Vagina (tissue), 2 donors: ENCODE results near the gene C12orf42. TPM values are rescaled to one million over a fixed set of nuclear protein-coding genes. Genes with fewer than 3 reads are reported as not detected.

Source experiments
- DNase-seq, 2 donors: peaks; one replicate each; pipeline ENCODE4 v3.0.0-alpha.2; 2017; ENCODE audit errors: extremely low spot score in 2 of 2
- H3K27ac ChIP-seq: fragments of 200-600 bp; sonication (generic); one replicate; pipeline ENCODE4 v1.5.1; 2019
- H3K27me3 ChIP-seq: fragments of 200-600 bp; sonication (generic); one replicate; pipeline ENCODE4 v1.5.1; 2019
- H3K36me3 ChIP-seq, 2 donors: fragments of 200-600 bp; sonication (generic); one replicate each; pipeline ENCODE4 v1.5.1; 2017 to 2019
- H3K4me1 ChIP-seq: fragments of 200-600 bp; sonication (generic); one replicate; pipeline ENCODE4 v1.5.1; 2019
- H3K4me3 ChIP-seq, 2 donors: fragments of 200-600 bp; sonication (generic); 1 replicate in 1 of 2; 2 replicates in 1 of 2; pipeline ENCODE4 v1.5.1; 2016 to 2019
- H3K9me3 ChIP-seq: fragments of 200-600 bp; sonication (generic); one replicate; pipeline ENCODE4 v1.5.1; 2019
- CTCF ChIP-seq, 3 experiments: fragments of 450-650 bp in 2 of 3; fragments of 200-600 bp in 1 of 3; sonication (generic) in 1 of 3; IDR thresholded peaks; one replicate each; pipeline ENCODE4 v1.5.1; 2017 to 2019; ENCODE audit warnings: antibody characterized with exemption in 3 of 3, mild to moderate bottlenecking in 2 of 3, moderate library complexity in 2 of 3
- POLR2A ChIP-seq, 2 donors: fragments of 450-650 bp; IDR thresholded peaks; one replicate each; pipeline ENCODE4 v1.6.1; 2017; ENCODE audit warnings: antibody characterized with exemption in 2 of 2, mild to moderate bottlenecking in 2 of 2, moderate library complexity in 2 of 2
- POLR2AphosphoS5 ChIP-seq, 2 donors: sonication (generic); formaldehyde crosslinking; IDR thresholded peaks; one replicate each; pipeline ENCODE4 v1.9.0; 2017; ENCODE audit warnings: antibody characterized with exemption in 2 of 2, mild to moderate bottlenecking in 2 of 2, low read depth in 1 of 2; ENCODE audit not compliant: insufficient read depth in 1 of 2
- intact Hi-C: fragments of 100-400 bp; cut with DNase I; formaldehyde crosslinking; loops from one replicate; pipeline ENCODE4 v1.15.1; 2023
- total RNA-seq: library from RNA; depleted of rRNA; stranded (reverse); fragments of >200 nt; gene quantifications from one replicate; pipeline ENCODE4 v1.2.3, GENCODE V29; 2016

The C12orf42 gene
- total RNA-seq, 1 donor from 2014 or later: not detected

- Histone ChIP-seq H3K27ac (no peak overlapping the region), H3K4me1 (no peaks in the 10 kb centered on the region), H3K36me3 (no peaks in the 10 kb centered on the region), H3K27me3 (no peaks in the 10 kb centered on the region), H3K4me3 (no peak overlapping the region), H3K9me3 (no peaks in the 10 kb centered on the region)
- no peak for DNase-seq
- intact Hi-C loops: no loop called here
- no peak for TF ChIP-seq CTCF (IDR thresholded peaks at IDR 0.05)
- no peak for TF ChIP-seq POLR2AphosphoS5 (IDR thresholded peaks at IDR 0.05; ENCODE audit: insufficient read depth in 1 of 2, low read depth in 1 of 2)
- no peak for TF ChIP-seq POLR2A (IDR thresholded peaks at IDR 0.05)
Measured at GRCh38 chr12:103530307-103531066, 34.7 kb upstream of the C12orf42 start.

- DNase-seq: no peak
- Histone ChIP-seq H3K36me3 (no peaks in the 10 kb centered on the region), H3K4me3 (no peak overlapping the region), H3K27me3 (no peaks in the 10 kb centered on the region), H3K27ac (no peak overlapping the region), H3K9me3 (no peaks in the 10 kb centered on the region), H3K4me1 (no peaks in the 10 kb centered on the region)
- no peak for TF ChIP-seq POLR2A (IDR thresholded peaks at IDR 0.05)
- TF ChIP-seq POLR2AphosphoS5 (IDR thresholded peaks at IDR 0.05; ENCODE audit: insufficient read depth in 1 of 2, low read depth in 1 of 2): no peak
- TF ChIP-seq CTCF (IDR thresholded peaks at IDR 0.05): no peak
- intact Hi-C loops: no loop called here
Measured at GRCh38 chr12:103529306-103529705, 33.5 kb upstream of the C12orf42 start.

GRCh38 chr12:103524238-103524875 is 28.6 kb upstream of the C12orf42 start:
- Histone ChIP-seq H3K27ac (no peak overlapping the region), H3K36me3 (no peaks in the 10 kb centered on the region), H3K4me1 (no peaks in the 10 kb centered on the region), H3K4me3 (no peak overlapping the region), H3K27me3 (no peaks in the 10 kb centered on the region), H3K9me3 (no peaks in the 10 kb centered on the region)
- no peak for TF ChIP-seq POLR2A (IDR thresholded peaks at IDR 0.05)
- TF ChIP-seq POLR2AphosphoS5 (IDR thresholded peaks at IDR 0.05; ENCODE audit: insufficient read depth in 1 of 2, low read depth in 1 of 2): no peak
- TF ChIP-seq CTCF (IDR thresholded peaks at IDR 0.05): no peak
- no peak for DNase-seq
- intact Hi-C loops: no loop called here

GRCh38 chr12:103523771-103524170 is 28.0 kb upstream of the C12orf42 start:
- TF ChIP-seq CTCF (IDR thresholded peaks at IDR 0.05) (no peak), POLR2AphosphoS5 (IDR thresholded peaks at IDR 0.05; ENCODE audit: insufficient read depth in 1 of 2, low read depth in 1 of 2) (no peak), POLR2A (IDR thresholded peaks at IDR 0.05) (no peak)
- DNase-seq: no peak
- Histone ChIP-seq H3K4me3 (no peak overlapping the region), H3K27me3 (no peaks in the 10 kb centered on the region), H3K9me3 (no peaks in the 10 kb centered on the region), H3K27ac (no peak overlapping the region), H3K36me3 (no peaks in the 10 kb centered on the region), H3K4me1 (no peaks in the 10 kb centered on the region)
- intact Hi-C loops: no loop called here

GRCh38 chr12:103520686-103521215 is 25.0 kb upstream of the C12orf42 start:
- Histone ChIP-seq H3K27me3 (no peaks in the 10 kb centered on the region), H3K9me3 (no peaks in the 10 kb centered on the region), H3K4me3 (no peak overlapping the region), H3K4me1 (no peaks in the 10 kb centered on the region), H3K36me3 (no peaks in the 10 kb centered on the region), H3K27ac (no peak overlapping the region)
- no peak for DNase-seq
- intact Hi-C loops: no loop called here
- no peak for TF ChIP-seq CTCF (IDR thresholded peaks at IDR 0.05)
- TF ChIP-seq POLR2AphosphoS5 (IDR thresholded peaks at IDR 0.05; ENCODE audit: insufficient read depth in 1 of 2, low read depth in 1 of 2): no peak
- no peak for TF ChIP-seq POLR2A (IDR thresholded peaks at IDR 0.05)
